ENCODE results near the gene RBM20.

GRCh38 chr10:110754375-110755105 lies 110.4 kb downstream of the RBM20 start:
- TF ChIP-seq, protein P1, sequence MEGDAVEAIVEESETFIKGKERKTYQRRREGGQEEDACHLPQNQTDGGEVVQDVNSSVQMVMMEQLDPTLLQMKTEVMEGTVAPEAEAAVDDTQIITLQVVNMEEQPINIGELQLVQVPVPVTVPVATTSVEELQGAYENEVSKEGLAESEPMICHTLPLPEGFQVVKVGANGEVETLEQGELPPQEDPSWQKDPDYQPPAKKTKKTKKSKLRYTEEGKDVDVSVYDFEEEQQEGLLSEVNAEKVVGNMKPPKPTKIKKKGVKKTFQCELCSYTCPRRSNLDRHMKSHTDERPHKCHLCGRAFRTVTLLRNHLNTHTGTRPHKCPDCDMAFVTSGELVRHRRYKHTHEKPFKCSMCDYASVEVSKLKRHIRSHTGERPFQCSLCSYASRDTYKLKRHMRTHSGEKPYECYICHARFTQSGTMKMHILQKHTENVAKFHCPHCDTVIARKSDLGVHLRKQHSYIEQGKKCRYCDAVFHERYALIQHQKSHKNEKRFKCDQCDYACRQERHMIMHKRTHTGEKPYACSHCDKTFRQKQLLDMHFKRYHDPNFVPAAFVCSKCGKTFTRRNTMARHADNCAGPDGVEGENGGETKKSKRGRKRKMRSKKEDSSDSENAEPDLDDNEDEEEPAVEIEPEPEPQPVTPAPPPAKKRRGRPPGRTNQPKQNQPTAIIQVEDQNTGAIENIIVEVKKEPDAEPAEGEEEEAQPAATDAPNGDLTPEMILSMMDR (conservative IDR thresholded peaks at IDR 0.05; ENCODE audit: low read depth, low read length): no peak
- TF ChIP-seq MAFK (IDR thresholded peaks at IDR 0.05; ENCODE audit: low read depth, low read length): no peak
- TF ChIP-seq POLR2A (IDR thresholded peaks at IDR 0.05; ENCODE audit: low read depth, low read length): no peak
- no peak for TF ChIP-seq RAD21 (IDR thresholded peaks at IDR 0.05; ENCODE audit: low read length)
- no peak for TF ChIP-seq CEBPB (IDR thresholded peaks at IDR 0.05; ENCODE audit: low read depth, low read length)
- TF ChIP-seq FOS (IDR thresholded peaks at IDR 0.05; ENCODE audit: low read depth, low read length): no peak
- TF ChIP-seq USF2 (IDR thresholded peaks at IDR 0.05; ENCODE audit: low read depth, low read length): no peak
- TF ChIP-seq RFX5 (IDR thresholded peaks at IDR 0.05; ENCODE audit: low read depth, low read length): no peak
- no peak for TF ChIP-seq MAZ (IDR thresholded peaks at IDR 0.05; ENCODE audit: borderline replicate concordance, low read depth, low read length)
- no peak for TF ChIP-seq RCOR1 (IDR thresholded peaks at IDR 0.05; ENCODE audit: insufficient replicate concordance, low read length)
